ENCODE measurements around the gene WFDC5. TPM values are rescaled to one million over a fixed set of nuclear protein-coding genes. Genes with fewer than 3 reads are reported as not detected.
"Not testable (repeated sequence)": the region's sequence is repeated elsewhere in the genome, so short reads cannot be mapped to it uniquely, and the experiment has no call there.

Gene WFDC5
- total RNA-seq, 2 experiments from 2014 or later: not detected

DNA sequence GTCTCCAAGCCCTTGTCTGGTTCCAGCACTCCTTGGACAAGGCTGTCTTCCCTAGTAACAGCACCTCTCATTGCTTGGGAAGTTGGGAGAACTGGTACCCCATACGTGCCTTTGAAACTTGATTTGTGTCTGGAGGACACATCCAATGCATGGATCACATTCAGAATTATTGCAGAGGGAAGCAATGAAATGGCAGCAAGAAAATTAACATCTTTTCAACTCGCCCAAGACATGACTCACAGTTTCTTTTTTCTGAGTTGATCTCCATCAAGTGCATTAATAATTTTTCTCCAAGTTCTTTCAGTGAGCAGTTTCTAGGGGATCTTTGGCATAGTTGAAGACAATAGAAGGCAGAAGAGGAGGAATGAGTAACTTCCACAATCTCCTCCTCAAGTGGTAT, 37.4 kb upstream of the WFDC5 start:
- no peaks in the 10 kb centered on the region for H3K9me2 ChIP-seq (ENCODE audit: insufficient read depth, low read length)
- TF ChIP-seq, protein P1, sequence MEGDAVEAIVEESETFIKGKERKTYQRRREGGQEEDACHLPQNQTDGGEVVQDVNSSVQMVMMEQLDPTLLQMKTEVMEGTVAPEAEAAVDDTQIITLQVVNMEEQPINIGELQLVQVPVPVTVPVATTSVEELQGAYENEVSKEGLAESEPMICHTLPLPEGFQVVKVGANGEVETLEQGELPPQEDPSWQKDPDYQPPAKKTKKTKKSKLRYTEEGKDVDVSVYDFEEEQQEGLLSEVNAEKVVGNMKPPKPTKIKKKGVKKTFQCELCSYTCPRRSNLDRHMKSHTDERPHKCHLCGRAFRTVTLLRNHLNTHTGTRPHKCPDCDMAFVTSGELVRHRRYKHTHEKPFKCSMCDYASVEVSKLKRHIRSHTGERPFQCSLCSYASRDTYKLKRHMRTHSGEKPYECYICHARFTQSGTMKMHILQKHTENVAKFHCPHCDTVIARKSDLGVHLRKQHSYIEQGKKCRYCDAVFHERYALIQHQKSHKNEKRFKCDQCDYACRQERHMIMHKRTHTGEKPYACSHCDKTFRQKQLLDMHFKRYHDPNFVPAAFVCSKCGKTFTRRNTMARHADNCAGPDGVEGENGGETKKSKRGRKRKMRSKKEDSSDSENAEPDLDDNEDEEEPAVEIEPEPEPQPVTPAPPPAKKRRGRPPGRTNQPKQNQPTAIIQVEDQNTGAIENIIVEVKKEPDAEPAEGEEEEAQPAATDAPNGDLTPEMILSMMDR (conservative IDR thresholded peaks at IDR 0.05; ENCODE audit: low read length): no peak
- TF ChIP-seq EZH2phosphoT487 (IDR thresholded peaks at IDR 0.05; ENCODE audit: borderline replicate concordance, low read depth, low read length): no peak
- intact Hi-C loops (cut with micrococcal nuclease; ENCODE audit: unreplicated experiment): no loop called here
- H3K36me3 ChIP-seq (ENCODE audit: insufficient read depth, low read length): no peaks in the 10 kb centered on the region
- no peak for DNase-seq (ENCODE audit: low spot score)
- H4K20me1 ChIP-seq (ENCODE audit: insufficient read depth, low read length): no peaks in the 10 kb centered on the region
- ChIA-PET POLR2A (no interaction called here), CTCF (ENCODE audit: unreplicated experiment) (no interaction called here)
- no peaks in the 10 kb centered on the region for H3K79me2 ChIP-seq (ENCODE audit: insufficient read depth, low read depth, low read length)
- H3K4me3 ChIP-seq (ENCODE audit: low read depth, low read length, poor library complexity, severe bottlenecking): no peak overlapping the region
- BruUV-seq (replicated peaks): no TSS peak
- H3K27ac ChIP-seq (ENCODE audit: low read depth, low read length, poor library complexity, severe bottlenecking): no peak overlapping the region
- no peaks in the 10 kb centered on the region for H3K9me3 ChIP-seq (ENCODE audit: low read length)
- no peak overlapping the region for H2AFZ ChIP-seq (ENCODE audit: low read length)
- no peaks in the 10 kb centered on the region for H3K4me1 ChIP-seq (ENCODE audit: insufficient read depth, low read length, poor library complexity, severe bottlenecking)
- H3K4me2 ChIP-seq (ENCODE audit: low read length): no peak overlapping the region

DNA sequence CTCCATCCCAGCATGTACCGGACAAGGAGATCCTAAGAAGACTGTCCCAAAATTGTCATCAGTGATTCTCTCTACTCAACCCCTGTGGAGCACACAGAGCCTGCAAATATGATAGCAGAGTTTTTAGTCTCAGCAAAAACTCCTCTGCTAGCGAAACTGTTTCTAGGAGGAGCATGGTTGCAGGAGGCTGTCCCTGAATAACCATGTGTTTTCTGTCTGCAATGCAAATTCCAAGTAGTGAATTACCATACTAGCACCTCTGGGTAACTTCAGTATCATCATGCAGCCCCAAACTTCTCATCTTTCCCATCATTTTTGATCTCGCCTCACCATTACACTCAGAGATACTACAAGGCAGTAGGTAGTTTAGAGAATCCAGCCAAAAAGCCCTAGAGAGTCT, 34.1 kb upstream of the WFDC5 start:
- H2AFZ ChIP-seq (ENCODE audit: low read length): no peak overlapping the region
- CTCF ChIA-PET (ENCODE audit: unreplicated experiment): no interaction called here

DNA sequence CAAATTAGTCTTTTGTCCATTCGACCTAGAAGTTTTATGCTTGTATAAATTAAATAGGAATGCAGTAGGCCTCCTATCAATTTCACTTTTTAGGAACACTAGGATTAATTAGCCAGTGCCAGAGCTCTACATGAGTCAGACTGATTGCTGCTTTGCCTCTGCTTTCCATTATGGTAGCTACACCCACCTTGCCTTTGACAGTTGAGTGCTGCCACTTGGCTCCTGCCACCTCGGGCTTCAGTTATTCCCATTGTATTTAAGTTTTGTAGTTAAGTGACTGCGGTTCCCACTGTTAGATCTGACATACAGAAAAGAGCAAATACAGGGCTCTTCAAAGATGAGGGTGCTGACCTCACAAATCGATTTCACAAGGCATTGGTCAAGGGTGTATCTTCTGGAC, 25.9 kb upstream of the WFDC5 start:
- intact Hi-C loops (cut with micrococcal nuclease; ENCODE audit: unreplicated experiment): loop anchor here (10.0 kb wide), 1 partner anchor 64 kb away; the partner anchor contains the start of gene SEMG1
- Histone ChIP-seq H3K27ac (ENCODE audit: low read depth, low read length, poor library complexity, severe bottlenecking) (no peak overlapping the region), H3K4me3 (ENCODE audit: low read depth, low read length, poor library complexity, severe bottlenecking) (no peak overlapping the region), H2AFZ (ENCODE audit: low read length) (no peak overlapping the region), H3K36me3 (ENCODE audit: insufficient read depth, low read length) (no peaks in the 10 kb centered on the region), H4K20me1 (ENCODE audit: insufficient read depth, low read length) (no peaks in the 10 kb centered on the region), H3K79me2 (ENCODE audit: insufficient read depth, low read depth, low read length) (no peaks in the 10 kb centered on the region), H3K9me2 (ENCODE audit: insufficient read depth, low read length) (no peaks in the 10 kb centered on the region), H3K9me3 (ENCODE audit: low read length) (no peaks in the 10 kb centered on the region), H3K4me2 (ENCODE audit: low read length) (no peak overlapping the region), H3K4me1 (ENCODE audit: insufficient read depth, low read length, poor library complexity, severe bottlenecking) (no peaks in the 10 kb centered on the region)
- no peak for DNase-seq (ENCODE audit: low spot score)
- no peak for TF ChIP-seq EZH2phosphoT487 (IDR thresholded peaks at IDR 0.05; ENCODE audit: borderline replicate concordance, low read depth, low read length)
- TF ChIP-seq, protein P1 (conservative IDR thresholded peaks at IDR 0.05; ENCODE audit: low read length): no peak
- ChIA-PET CTCF (ENCODE audit: unreplicated experiment) (no interaction called here), POLR2A (no interaction called here)
- no TSS peak for BruUV-seq (replicated peaks)

More for the DNA sequence above, 34.1 kb upstream of the WFDC5 start:
- intact Hi-C loops (cut with micrococcal nuclease; ENCODE audit: unreplicated experiment): loop anchor here (10.0 kb wide), 1 partner anchor 56 kb away; the partner anchor contains the start of gene SEMG1
- Histone ChIP-seq H4K20me1 (ENCODE audit: insufficient read depth, low read length) (no peaks in the 10 kb centered on the region), H3K36me3 (ENCODE audit: insufficient read depth, low read length) (no peaks in the 10 kb centered on the region), H3K9me2 (ENCODE audit: insufficient read depth, low read length) (no peaks in the 10 kb centered on the region), H3K4me2 (ENCODE audit: low read length) (no peak overlapping the region), H3K79me2 (ENCODE audit: insufficient read depth, low read depth, low read length) (no peaks in the 10 kb centered on the region), H3K4me1 (ENCODE audit: insufficient read depth, low read length, poor library complexity, severe bottlenecking) (no peaks in the 10 kb centered on the region), H3K9me3 (ENCODE audit: low read length) (no peaks in the 10 kb centered on the region), H3K27ac (ENCODE audit: low read depth, low read length, poor library complexity, severe bottlenecking) (no peak overlapping the region), H3K4me3 (ENCODE audit: low read depth, low read length, poor library complexity, severe bottlenecking) (no peak overlapping the region)
- POLR2A ChIA-PET: no interaction called here
- TF ChIP-seq, protein P1 (conservative IDR thresholded peaks at IDR 0.05; ENCODE audit: low read length): no peak
- no peak for TF ChIP-seq EZH2phosphoT487 (IDR thresholded peaks at IDR 0.05; ENCODE audit: borderline replicate concordance, low read depth, low read length)
- DNase-seq (ENCODE audit: low spot score): no peak
- no TSS peak for BruUV-seq (replicated peaks)

DNA sequence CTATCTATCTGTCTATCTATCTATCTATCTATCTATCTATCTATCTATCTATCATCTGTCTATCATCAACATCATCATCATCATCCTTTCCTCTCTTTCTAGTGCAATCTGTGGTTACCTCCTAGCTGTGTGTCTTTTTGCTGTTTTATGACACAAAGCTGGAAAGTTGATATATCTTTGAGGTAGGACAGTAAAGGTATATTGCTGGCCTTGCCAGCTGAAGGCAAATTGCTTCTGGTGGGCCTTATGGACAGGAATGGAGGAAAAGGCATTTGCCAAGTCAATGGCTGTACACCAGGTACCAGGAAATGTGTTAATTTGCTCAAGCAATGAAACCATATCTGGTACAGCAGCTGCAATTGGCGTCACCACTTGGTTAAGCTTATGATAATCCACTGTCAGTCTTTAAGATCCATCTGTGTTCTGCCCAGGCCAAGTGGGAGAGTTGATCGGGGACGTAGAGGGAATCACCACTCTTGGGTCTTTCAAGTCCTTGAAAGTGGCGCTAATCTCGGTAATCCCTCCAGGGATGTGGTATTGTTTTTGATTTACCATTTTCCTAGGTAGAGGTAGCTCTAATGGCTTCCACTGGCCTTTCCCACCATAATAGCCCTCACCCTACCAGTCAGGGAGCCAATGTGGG, 24.9 kb upstream of the WFDC5 start:
- not testable (repeated sequence) for BruUV-seq (replicated peaks)

More for the DNA sequence above, 24.9 kb upstream of the WFDC5 start:
- H3K27ac ChIP-seq (ENCODE audit: low read depth, low read length, poor library complexity, severe bottlenecking); H4K20me1 ChIP-seq (ENCODE audit: insufficient read depth, low read length); H3K9me3 ChIP-seq (ENCODE audit: low read length); H3K4me2 ChIP-seq (ENCODE audit: low read length); H3K4me1 ChIP-seq (ENCODE audit: insufficient read depth, low read length, poor library complexity, severe bottlenecking); H3K36me3 ChIP-seq (ENCODE audit: insufficient read depth, low read length); H2AFZ ChIP-seq (ENCODE audit: low read length); H3K4me3 ChIP-seq (ENCODE audit: low read depth, low read length, poor library complexity, severe bottlenecking); DNase-seq (ENCODE audit: low spot score); H3K9me2 ChIP-seq (ENCODE audit: insufficient read depth, low read length); H3K79me2 ChIP-seq (ENCODE audit: insufficient read depth, low read depth, low read length); CTCF ChIA-PET (ENCODE audit: unreplicated experiment): not testable (repeated sequence)
- intact Hi-C loops (cut with micrococcal nuclease; ENCODE audit: unreplicated experiment): loop anchor here (10.0 kb wide), 1 partner anchor 65 kb away; the partner anchor contains the start of gene SEMG1
- POLR2A ChIA-PET: interaction anchor here (0.9 kb wide), 1 partner anchor 90 kb away, joined by 3 read pairs; no protein-coding TSS in a partner anchor
